EH (cell line): ENCODE data around the gene RNPEP.
"Not testable (repeated sequence)": the region's sequence is repeated elsewhere in the genome, so short reads cannot be mapped to it uniquely, and the experiment has no call there.

Experiments used
- DNase-seq: peaks from one replicate; pipeline ENCODE4 v3.0.0-alpha.2; 2015; ENCODE audit warnings: low read depth

RNPEP gene, protein sequence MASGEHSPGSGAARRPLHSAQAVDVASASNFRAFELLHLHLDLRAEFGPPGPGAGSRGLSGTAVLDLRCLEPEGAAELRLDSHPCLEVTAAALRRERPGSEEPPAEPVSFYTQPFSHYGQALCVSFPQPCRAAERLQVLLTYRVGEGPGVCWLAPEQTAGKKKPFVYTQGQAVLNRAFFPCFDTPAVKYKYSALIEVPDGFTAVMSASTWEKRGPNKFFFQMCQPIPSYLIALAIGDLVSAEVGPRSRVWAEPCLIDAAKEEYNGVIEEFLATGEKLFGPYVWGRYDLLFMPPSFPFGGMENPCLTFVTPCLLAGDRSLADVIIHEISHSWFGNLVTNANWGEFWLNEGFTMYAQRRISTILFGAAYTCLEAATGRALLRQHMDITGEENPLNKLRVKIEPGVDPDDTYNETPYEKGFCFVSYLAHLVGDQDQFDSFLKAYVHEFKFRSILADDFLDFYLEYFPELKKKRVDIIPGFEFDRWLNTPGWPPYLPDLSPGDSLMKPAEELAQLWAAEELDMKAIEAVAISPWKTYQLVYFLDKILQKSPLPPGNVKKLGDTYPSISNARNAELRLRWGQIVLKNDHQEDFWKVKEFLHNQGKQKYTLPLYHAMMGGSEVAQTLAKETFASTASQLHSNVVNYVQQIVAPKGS

DNA sequence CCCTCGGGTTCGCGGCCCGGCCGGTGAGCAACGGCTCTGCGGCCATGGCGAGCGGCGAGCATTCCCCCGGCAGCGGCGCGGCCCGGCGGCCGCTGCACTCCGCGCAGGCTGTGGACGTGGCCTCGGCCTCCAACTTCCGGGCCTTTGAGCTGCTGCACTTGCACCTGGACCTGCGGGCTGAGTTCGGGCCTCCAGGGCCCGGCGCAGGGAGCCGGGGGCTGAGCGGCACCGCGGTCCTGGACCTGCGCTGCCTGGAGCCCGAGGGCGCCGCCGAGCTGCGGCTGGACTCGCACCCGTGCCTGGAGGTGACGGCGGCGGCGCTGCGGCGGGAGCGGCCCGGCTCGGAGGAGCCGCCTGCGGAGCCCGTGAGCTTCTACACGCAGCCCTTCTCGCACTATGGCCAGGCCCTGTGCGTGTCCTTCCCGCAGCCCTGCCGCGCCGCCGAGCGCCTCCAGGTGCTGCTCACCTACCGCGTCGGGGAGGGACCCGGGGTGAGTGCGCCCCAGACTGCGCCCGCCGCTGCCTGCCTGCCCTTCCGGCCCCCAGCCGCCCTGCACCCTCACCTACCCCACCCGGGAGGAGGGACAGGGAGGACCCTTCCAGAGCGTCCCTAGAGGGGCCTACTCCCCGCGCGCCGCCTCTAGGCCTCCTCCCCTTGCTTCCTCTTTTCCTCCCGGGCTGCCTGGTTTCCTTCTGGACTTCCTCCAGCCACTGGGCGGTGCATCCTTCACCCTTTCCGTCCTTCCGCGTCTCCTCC is at the start of gene RNPEP:
RNPEP (plus strand) TSS at position 26 of the 757 bp plus-strand sequence; CDS start at position 45, 19 bp downstream.
- peak; percentile 90 for DNase-seq

DNA sequence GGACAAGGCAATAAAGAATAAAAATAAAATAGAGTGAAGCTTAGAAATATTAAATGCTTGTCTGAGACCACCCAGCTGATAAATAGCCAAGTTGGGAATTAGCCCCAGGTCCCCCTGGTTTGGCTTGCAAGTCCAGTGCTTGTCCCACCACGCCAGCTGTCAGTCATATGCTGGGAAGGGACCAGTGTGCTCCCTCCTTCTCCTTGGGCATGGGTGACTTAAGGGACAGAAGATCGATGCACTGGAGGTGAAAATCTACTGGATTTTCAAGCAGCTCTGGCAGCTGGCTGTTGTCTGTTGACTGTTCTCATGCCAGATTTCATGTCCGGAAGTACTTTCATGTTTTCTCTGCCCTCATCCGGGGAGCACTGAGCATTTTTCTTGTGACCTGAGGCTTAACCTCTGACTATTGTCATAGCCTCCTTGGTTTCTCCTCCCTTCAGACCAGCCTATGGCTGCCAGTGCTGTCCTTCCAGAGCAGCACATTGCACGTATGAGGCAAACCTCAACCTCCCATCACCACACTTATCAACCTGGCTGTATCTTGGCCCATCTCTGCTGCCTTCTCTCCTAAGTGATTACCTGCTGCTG is 48.5 kb upstream of the RNPEP start:
- DNase-seq, result peak; percentile 79

DNA sequence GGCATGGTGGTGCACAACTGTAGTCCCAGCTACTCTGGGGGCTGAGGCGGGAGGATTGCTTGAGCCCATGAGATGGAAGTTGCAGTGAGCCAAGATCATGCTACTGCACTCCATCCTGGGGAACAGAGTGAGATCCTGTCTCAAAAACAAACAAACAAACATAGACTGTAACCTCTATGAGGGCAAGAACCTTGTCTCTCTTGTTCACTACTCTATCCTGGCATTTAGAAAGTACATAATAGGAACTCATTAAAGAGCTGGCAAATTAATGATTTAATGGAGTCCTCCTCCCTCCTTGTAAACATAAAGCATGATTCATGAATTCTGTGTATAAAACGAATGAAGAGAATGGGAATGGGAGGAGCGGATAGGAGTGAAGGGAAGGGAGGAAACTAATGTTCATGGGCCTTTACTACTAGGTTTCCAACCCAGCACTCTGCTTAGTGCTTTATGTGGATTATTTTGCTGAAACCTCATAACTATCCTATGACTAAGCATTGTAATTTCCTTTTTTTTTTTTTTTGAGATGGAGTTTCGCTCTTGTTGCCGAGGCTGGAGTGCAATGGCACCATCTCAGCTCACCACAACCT is 44.7 kb upstream of the RNPEP start:
- DNase-seq, result peak; percentile 94

DNA sequence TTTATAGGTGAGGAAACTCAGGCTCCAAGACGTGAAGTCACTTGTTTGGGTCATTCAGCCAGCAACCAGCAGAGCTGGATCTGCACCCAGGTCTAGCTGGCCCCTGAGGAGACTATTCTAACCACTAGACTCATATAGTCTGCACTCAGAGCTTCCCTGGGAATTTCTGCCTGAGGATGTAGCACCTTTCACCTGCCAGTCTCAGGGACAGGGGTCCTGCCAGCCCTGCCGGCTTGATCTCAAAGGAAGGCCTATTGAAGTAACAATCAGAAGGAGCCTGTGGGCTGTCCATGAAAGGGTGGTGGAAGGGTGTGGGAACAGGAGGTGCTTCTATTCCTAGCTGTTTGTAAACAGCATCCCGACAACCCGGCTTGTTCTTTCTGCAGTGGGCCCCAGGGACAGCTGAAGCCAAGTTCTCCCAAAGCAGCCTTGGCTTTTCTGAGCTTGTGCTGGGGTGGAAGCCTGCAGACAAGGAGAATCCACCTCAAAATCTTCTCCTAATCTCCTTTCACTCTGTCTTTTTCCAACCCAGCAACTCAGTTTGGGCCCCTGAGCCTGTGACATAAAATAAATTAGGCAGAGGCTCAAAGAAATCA is 43.9 kb upstream of the RNPEP start:
- DNase-seq, result no peak

DNA sequence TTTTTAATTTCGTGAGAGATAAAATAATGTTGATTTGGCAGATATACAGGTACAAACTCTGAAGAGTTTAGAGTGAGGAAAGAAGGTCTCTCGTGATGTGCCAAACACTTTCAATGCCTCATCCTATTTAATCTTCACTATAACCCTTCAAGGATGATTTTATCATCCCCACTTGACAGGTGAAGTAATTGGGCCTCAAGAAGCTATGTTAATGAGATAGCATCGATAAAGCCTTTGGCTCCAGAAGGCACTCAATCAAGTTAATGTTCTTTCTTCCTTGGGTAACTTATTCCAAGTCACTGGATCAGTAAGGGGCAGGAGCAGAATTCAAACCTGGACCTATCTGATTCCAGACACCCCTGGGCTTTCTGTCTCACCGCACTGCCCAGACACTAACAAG is 43.3 kb upstream of the RNPEP start:
- DNase-seq, result no peak

DNA sequence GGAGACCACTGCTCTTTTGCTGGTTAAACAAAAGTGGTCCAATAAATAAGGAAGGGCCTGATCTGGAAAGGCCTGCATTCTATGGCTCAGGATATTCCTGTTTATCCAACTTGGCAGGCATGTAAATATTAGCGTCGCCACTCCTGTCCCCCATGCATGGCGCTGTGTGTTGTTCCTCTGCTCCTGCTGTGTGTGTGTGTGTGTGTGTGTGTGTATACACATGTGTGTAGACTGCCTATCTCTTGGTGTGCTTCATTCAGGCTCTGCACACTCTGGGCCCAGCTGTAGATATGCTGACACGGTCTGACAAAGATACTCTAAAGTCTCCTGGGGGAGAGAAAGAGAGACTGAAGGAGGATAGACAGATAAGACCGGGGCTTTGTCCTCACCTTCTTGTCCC is 42.9 kb upstream of the RNPEP start:
- no peak for DNase-seq

DNA sequence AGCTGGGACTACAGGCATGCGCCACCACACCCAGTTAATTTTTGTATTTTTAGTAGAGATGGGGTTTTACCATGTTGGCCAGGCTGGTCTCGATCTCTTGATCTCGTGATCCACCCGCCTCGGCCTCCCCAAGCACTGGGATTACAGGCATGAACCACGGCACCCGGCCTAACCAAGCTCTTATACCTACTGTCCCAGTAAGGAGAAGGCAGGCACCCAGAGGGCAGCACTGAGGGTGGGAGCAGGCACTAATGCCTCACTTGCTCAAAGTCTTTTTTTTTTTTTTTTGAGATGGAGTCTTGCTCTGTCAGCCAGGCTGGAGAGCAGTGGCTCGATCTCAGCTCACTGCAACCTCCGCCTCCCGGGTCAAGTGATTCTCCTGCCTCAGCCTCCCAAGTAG is 42.1 kb upstream of the RNPEP start:
- not testable (repeated sequence) for DNase-seq

DNA sequence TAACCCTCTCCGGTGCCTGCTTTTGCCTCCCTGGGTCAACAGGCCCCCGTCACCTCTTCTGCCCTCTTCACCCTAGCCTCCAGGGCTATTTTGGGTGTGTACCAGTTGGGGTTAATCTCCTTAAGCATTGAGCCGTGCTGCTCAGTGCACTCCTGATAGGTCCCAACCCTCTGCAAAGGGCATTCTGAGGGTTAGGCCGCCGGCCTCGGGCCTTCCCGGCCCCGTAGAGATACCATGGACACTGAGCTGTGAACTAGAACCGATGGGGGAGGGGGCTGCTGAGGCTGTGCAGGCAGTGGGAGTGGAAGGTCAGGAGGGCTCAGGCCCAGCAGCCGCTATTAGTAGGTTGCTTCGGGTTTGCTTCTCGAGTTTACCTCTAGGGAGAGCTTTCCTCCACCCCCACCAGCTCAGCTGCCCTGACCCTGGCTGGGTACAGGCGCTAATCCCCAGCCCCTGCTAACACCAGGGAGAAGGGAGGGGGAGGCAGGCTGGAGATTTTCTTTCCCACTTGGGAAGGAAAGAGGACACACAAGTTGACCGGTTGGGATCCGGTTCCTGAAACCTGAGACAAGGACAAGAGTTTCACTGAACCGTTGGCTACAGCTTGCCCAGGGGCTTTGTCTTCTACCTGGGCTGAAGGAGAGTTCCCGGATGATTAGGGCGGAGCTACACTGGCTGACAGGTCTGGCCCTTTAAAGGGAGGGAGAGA is 40.9 kb upstream of the RNPEP start:
- DNase-seq, result no peak

DNA sequence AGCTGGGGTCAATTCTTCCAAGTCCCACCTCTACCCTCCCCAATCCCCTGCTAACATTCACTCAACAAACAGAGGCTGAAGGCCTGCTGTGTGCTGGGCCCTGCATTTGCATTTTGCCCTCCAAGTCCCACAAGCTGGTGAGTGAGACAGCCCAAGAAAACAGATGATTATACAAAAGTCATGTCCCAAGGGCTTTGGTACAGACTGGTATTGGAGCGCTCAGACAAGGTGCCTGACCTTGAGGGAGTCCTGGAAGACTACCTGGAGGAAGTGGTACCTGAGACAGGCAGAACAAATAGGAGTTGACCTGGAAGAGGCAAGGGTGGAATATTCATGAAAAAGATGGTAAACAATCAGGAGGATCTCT is 40.3 kb upstream of the RNPEP start:
- DNase-seq, result no peak

DNA sequence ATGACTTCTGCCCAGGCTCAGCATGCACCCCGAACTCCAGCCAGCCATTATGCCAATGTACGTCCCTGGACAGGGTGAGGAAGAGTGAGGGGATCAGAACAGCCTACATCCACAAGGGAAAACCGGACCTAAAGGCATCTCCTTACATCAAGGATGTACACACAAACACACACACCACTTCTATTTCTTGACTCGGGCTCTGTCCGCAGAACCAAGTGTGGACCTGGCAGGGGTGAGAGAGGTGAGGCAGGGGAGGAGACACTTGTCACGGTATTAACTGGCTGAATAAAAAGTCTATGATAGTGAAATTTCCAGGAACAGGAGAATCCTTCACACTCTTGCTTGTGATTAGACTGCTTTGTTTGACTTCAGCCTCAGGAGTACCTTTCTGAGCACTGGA is 38.4 kb upstream of the RNPEP start:
- no peak for DNase-seq

DNA sequence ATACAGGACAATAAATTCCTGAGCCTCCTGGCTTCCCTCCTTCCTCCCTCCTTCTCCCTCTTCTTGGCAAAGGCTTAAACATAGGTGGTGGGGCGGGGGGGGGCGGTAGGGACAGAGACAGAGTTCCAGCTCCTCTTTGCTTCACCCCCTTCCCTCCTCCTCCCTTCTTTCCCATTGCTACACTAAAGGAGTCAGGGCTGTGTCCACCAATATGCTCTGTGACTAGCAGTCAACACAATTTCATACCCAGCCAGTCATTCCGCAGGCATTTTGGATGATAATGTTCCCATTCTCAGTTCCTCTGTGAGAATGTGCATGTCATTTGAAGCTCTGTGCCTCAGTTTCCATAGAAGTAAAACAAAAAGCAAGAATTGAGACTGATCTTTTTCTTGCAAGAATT is 37.8 kb upstream of the RNPEP start:
- DNase-seq, result no peak

DNA sequence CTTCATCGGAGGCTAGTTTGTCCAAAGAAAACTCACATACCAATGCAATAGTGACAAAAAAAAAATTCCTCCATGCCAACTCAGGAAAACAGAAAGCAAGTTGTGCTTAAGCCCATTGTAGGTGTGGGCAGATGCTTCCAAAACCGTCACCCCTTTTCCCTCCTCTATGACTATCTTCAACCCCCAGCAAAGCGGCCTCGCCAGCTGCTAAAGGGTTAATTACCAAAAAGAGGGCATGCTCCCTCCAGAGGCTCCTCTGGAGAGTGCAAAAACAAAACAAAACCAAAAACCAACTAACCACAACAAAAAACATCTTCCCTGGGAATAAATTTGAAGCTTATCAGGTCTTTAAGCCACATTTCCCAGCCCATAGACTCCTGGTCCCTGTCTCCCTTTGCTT is 37.3 kb upstream of the RNPEP start:
- peak; percentile 37 for DNase-seq

DNA sequence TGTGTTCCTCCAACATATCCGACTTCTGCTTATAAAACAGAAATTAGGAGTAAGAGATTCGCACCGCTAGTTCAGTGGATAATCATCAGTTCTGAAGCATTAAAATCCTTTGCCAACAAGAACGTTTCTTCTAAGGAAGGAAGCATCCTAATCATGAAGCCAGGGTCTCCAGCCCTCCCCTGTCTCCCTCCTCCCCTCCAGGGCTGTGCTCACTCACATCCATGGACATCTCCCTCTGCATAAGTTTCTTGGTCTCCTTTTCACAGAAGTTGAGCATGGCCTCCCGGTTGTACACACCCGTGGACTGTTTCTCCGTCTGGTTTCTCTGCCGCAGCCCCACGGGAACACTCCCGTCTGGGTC is 36.6 kb upstream of the RNPEP start:
- no peak for DNase-seq

DNA sequence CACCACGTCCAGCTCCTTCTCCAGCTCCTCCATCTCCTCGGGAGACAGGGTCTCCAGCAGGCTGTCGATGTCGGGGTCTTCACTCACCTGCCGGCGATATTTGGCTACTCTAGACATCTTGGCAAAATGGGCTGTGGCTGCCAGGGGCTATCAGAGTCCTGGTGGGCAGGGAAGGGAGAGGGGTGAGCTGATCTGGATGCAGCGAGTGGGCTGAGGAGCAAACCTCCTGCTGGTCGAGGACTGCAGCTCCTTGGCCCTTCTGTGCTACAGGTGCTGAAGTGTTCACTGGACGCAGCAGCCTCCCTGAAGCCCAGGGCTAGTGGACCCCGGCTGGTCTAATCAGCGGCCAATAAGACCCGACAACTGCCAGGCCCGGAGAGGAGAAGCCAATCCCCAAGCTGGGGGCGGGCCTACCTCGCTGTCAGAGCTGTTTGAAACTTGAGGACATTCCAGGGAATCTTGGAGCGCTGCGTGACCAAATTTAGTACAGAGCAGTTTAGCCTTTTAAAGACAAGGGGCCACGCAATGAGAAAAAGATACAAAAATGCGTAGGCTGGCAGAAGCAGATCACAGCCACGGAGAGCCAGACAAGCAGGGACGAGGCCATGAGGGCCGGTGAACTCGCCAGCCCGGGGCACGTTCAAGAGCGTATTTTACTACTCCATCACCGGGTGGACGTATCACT is 36.1 kb upstream of the RNPEP start, which contains the start of gene LMOD1:
LMOD1 (minus strand) TSS at position 325 of the 685 bp plus-strand sequence; CDS start at position 117, 208 bp downstream.
- peak; percentile 99 for DNase-seq

DNA sequence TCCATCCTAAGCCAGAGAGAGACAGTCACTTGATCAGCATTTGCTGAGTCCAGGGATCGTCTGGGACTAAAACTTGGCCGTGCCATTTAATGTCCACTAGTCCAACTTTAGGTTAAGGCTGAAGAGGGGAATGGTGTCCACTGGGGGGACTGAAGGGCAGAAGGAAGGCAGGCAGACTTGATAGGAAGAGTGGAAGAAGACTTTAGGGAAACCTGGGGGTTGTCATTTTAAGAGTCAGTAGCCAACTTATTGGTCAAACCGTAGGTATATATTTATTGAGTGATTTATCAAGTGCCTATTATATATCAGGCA is 34.8 kb upstream of the RNPEP start:
- DNase-seq, result no peak

DNA sequence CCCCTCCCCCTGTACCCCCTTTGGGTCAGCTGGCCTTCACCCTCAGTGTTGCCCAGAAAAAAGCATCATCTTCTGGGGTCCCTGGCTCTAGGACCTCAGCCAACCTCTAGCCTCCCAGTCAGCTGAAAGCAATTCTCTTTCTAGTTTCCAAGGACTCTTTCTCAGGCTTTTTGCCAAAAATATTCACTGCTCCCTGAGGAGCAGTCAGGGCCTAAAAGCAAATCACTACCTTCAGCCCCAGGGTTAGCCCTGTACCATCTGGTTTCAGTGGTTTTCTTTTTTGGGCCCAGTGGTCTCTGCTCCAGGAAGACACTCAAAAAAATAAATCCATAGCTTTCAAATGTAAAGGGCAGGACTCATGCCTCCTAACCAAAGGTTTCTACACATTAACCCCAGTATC is 33.0 kb upstream of the RNPEP start:
- DNase-seq, result peak; percentile 44

DNA sequence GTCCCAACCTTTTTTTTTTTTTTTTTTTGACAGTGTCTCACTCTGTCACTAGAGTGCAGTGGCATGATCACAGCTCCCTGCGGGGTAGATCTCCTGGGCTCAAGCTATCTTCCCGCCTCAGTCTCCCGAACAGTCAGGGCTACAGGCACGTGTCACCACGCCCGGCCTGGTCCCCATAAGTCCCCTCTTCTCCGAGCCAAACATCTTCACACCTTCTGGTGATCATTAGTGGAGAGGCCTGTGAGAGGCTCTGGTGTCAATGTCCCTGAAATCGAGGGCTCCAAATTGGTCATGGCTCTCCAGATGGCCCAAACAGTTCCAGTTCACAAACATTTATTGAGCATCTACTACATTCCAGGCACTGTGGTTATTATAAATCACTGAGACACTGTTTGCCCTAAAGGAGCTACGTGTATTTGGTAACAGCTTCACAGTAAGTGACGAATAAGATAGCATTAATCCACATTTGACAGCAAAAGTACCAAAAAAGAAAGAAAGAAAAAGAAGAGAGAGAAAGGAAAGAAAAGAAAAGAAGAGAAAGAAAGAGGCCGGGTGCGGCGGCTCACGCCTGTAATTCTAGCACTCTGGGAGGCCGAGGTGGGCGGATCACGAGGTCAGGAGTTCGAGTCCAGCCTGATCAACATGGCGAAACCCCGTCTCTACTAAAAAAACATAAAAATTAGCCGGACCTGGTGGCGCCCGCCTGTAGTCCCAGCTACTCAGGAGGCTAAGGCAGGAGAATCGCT is 28.0 kb upstream of the RNPEP start:
- DNase-seq, result no peak

DNA sequence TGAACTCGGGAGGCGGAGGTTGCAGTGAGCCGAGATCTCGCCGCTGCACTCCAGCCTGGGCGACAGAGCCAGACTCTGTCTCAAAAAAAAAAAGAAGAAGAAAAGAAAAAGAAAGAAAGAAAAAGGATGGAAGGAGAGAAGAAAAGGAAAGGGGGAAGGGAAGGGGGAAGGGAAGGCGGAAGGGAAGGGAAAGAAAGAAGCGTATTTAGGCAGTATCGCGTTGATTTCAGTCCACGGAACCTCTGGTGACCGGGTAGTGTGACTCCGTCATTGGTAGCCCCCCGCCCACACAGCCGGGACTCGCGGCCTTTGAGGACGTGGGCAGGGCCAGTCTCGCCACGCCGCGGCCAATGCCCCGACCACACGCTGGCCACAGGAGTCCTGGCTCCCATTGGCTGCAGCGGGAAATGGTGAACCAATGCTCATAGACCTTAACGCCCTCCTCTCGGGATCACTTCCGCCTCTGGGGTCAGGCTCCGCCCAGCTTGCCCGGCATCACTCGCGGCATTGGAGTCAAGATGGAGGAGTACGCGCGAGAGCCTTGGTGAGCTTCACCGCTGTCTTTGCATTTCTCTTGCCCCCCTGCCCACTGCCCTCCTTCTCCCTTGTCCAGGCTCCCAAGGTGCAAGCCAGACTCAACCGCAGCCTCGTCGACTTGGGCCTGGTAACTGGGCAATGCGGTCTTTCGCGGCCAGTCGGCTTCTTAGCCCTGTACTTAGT is 27.3 kb upstream of the RNPEP start, which contains the start of gene TIMM17A:
TIMM17A (plus strand) TSS at position 495 of the 720 bp plus-strand sequence; CDS start at position 519, 24 bp downstream.
- DNase-seq, result peak; percentile 99

DNA sequence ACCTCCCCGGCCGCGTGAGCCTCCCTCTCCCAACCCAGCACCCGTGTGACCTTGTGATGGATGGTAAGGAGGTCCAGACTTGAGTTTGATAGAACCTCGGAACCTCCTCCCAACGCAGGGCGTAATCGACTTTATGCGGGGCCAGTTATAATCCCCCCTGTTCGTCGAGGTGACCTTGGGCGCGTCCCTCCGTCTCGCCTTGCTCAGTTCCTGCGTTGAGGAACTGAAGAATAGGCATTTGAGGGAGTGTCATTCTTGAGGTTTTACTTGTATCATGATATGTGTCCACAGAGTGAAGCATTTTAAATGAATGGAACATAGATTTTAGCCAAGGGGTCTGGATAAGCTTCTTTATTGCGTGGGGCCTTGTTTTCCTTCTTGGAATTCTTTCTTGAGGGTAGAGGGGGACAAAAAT is 26.7 kb upstream of the RNPEP start:
- DNase-seq, result no peak
